Vagina (tissue), 2 donors: ENCODE data around the gene SYCP1. TPM values are rescaled to one million over a fixed set of nuclear protein-coding genes. Genes with fewer than 3 reads are reported as not detected.

Experiments
- DNase-seq, 2 donors: peaks; one replicate each; pipeline ENCODE4 v3.0.0-alpha.2; 2017; ENCODE audit errors: extremely low spot score in 2 of 2
- H3K27ac ChIP-seq: fragments of 200-600 bp; sonication (generic); one replicate; pipeline ENCODE4 v1.5.1; 2019
- H3K27me3 ChIP-seq: fragments of 200-600 bp; sonication (generic); one replicate; pipeline ENCODE4 v1.5.1; 2019
- H3K36me3 ChIP-seq, 2 donors: fragments of 200-600 bp; sonication (generic); one replicate each; pipeline ENCODE4 v1.5.1; 2017 to 2019
- H3K4me1 ChIP-seq: fragments of 200-600 bp; sonication (generic); one replicate; pipeline ENCODE4 v1.5.1; 2019
- H3K4me3 ChIP-seq, 2 donors: fragments of 200-600 bp; sonication (generic); 1 replicate in 1 of 2; 2 replicates in 1 of 2; pipeline ENCODE4 v1.5.1; 2016 to 2019
- H3K9me3 ChIP-seq: fragments of 200-600 bp; sonication (generic); one replicate; pipeline ENCODE4 v1.5.1; 2019
- CTCF ChIP-seq, 3 experiments: fragments of 450-650 bp in 2 of 3; fragments of 200-600 bp in 1 of 3; sonication (generic) in 1 of 3; IDR thresholded peaks; one replicate each; pipeline ENCODE4 v1.5.1; 2017 to 2019; ENCODE audit warnings: antibody characterized with exemption in 3 of 3, mild to moderate bottlenecking in 2 of 3, moderate library complexity in 2 of 3
- POLR2A ChIP-seq, 2 donors: fragments of 450-650 bp; IDR thresholded peaks; one replicate each; pipeline ENCODE4 v1.6.1; 2017; ENCODE audit warnings: antibody characterized with exemption in 2 of 2, mild to moderate bottlenecking in 2 of 2, moderate library complexity in 2 of 2
- POLR2AphosphoS5 ChIP-seq, 2 donors: sonication (generic); formaldehyde crosslinking; IDR thresholded peaks; one replicate each; pipeline ENCODE4 v1.9.0; 2017; ENCODE audit warnings: antibody characterized with exemption in 2 of 2, mild to moderate bottlenecking in 2 of 2, low read depth in 1 of 2; ENCODE audit not compliant: insufficient read depth in 1 of 2
- intact Hi-C: fragments of 100-400 bp; cut with DNase I; formaldehyde crosslinking; loops from one replicate; pipeline ENCODE4 v1.15.1; 2023
- total RNA-seq: library from RNA; depleted of rRNA; stranded (reverse); fragments of >200 nt; gene quantifications from one replicate; pipeline ENCODE4 v1.2.3, GENCODE V29; 2016

The SYCP1 gene
- total RNA-seq, 1 donor from 2014 or later: not detected

- intact Hi-C loops: no loop called here
Measured at GRCh38 chr1:115035652-115036051, 181.0 kb downstream of the SYCP1 start.

GRCh38 chr1:115036814-115037507 lies 182.3 kb downstream of the SYCP1 start:
- H3K27ac ChIP-seq: no peak overlapping the region
- no peaks in the 10 kb centered on the region for H3K27me3 ChIP-seq
- TF ChIP-seq CTCF (IDR thresholded peaks at IDR 0.05): no peak
- no peak for TF ChIP-seq POLR2A (IDR thresholded peaks at IDR 0.05)
- no peak for TF ChIP-seq POLR2AphosphoS5 (IDR thresholded peaks at IDR 0.05; ENCODE audit: insufficient read depth in 1 of 2, low read depth in 1 of 2)
- no peak for DNase-seq
- intact Hi-C loops: no loop called here
- no peak overlapping the region for H3K4me3 ChIP-seq
- no peaks in the 10 kb centered on the region for H3K4me1 ChIP-seq
- H3K9me3 ChIP-seq: no peaks in the 10 kb centered on the region
- no peaks in the 10 kb centered on the region for H3K36me3 ChIP-seq

More at GRCh38 chr1:115035652-115036051, 181.0 kb downstream of the SYCP1 start:
- no peaks in the 10 kb centered on the region for H3K9me3 ChIP-seq
- DNase-seq: no peak
- H3K36me3 ChIP-seq: no peaks in the 10 kb centered on the region
- no peak overlapping the region for H3K4me3 ChIP-seq
- no peaks in the 10 kb centered on the region for H3K4me1 ChIP-seq
- no peaks in the 10 kb centered on the region for H3K27me3 ChIP-seq
- H3K27ac ChIP-seq: no peak overlapping the region
- no peak for TF ChIP-seq CTCF (IDR thresholded peaks at IDR 0.05)
- TF ChIP-seq POLR2AphosphoS5 (IDR thresholded peaks at IDR 0.05; ENCODE audit: insufficient read depth in 1 of 2, low read depth in 1 of 2): no peak
- TF ChIP-seq POLR2A (IDR thresholded peaks at IDR 0.05): no peak

GRCh38 chr1:115040501-115040900 lies 185.8 kb downstream of the SYCP1 start:
- TF ChIP-seq POLR2AphosphoS5 (IDR thresholded peaks at IDR 0.05; ENCODE audit: insufficient read depth in 1 of 2, low read depth in 1 of 2): no peak
- TF ChIP-seq POLR2A (IDR thresholded peaks at IDR 0.05): no peak
- TF ChIP-seq CTCF (IDR thresholded peaks at IDR 0.05): no peak
- intact Hi-C loops: no loop called here
- H3K9me3 ChIP-seq: no peaks in the 10 kb centered on the region
- no peaks in the 10 kb centered on the region for H3K4me1 ChIP-seq
- H3K4me3 ChIP-seq: no peak overlapping the region
- H3K27me3 ChIP-seq: no peaks in the 10 kb centered on the region
- no peaks in the 10 kb centered on the region for H3K36me3 ChIP-seq
- H3K27ac ChIP-seq: no peak overlapping the region
- DNase-seq: no peak

- Histone ChIP-seq H3K36me3 (no peaks in the 10 kb centered on the region), H3K27me3 (no peaks in the 10 kb centered on the region), H3K27ac (no peak overlapping the region), H3K9me3 (no peaks in the 10 kb centered on the region), H3K4me1 (no peaks in the 10 kb centered on the region), H3K4me3 (no peak overlapping the region)
- TF ChIP-seq POLR2A (IDR thresholded peaks at IDR 0.05) (no peak), CTCF (IDR thresholded peaks at IDR 0.05) (no peak), POLR2AphosphoS5 (IDR thresholded peaks at IDR 0.05; ENCODE audit: insufficient read depth in 1 of 2, low read depth in 1 of 2) (no peak)
- DNase-seq: no peak
- intact Hi-C loops: no loop called here
Measured at GRCh38 chr1:115041654-115042053, 187.0 kb downstream of the SYCP1 start.

Other genes starting within 250 kb of the SYCP1 start
- gene DENND2C, start 184.8 kb upstream of the SYCP1 start, total RNA-seq: 25.5 TPM
- gene AMPD1, start 159.3 kb upstream of the SYCP1 start, total RNA-seq: not detected
- gene NRAS, start 138.1 kb upstream of the SYCP1 start, total RNA-seq: 12.8 TPM
- 278 TPM for gene CSDE1, start 96.9 kb upstream of the SYCP1 start, total RNA-seq
- 38.5 TPM for gene SIKE1, start 74.2 kb upstream of the SYCP1 start, total RNA-seq
- gene TSHB, start 175.0 kb downstream of the SYCP1 start, total RNA-seq: not detected
- gene TSPAN2, start 234.6 kb downstream of the SYCP1 start, total RNA-seq: 10.6 TPM